ENCODE results near the gene FADS2.

Gene FADS2

GRCh38 chr11:61797263-61797944 is 30.7 kb upstream of the FADS2 start:
- DNase-seq = peak; percentile 72

GRCh38 chr11:61799665-61800284 is 28.3 kb upstream of the FADS2 start:
- DNase-seq = no peak

- no peak for DNase-seq
These were observed 27.5 kb upstream of the FADS2 start for GRCh38 chr11:61800331-61801281.

- DNase-seq = no peak
These were observed 25.5 kb upstream of the FADS2 start for GRCh38 chr11:61802605-61803004.

- no peak for DNase-seq
These were observed 24.0 kb upstream of the FADS2 start for GRCh38 chr11:61803889-61804647.

- DNase-seq = no peak
These were observed 23.0 kb upstream of the FADS2 start for GRCh38 chr11:61805146-61805545.

- DNase-seq = no peak
These were observed 21.3 kb upstream of the FADS2 start for GRCh38 chr11:61806785-61807184.

- no peak for DNase-seq
These were observed 17.4 kb upstream of the FADS2 start for GRCh38 chr11:61810671-61811175.

- DNase-seq = no peak
These were observed 16.3 kb upstream of the FADS2 start for GRCh38 chr11:61811831-61812230.

GRCh38 chr11:61812736-61813411 is 15.2 kb upstream of the FADS2 start:
- no peak for DNase-seq

- DNase-seq = peak; percentile 55
These were observed 13.7 kb upstream of the FADS2 start for GRCh38 chr11:61814247-61814957.

- DNase-seq = peak; percentile 94
These were observed 12.9 kb upstream of the FADS2 start for GRCh38 chr11:61814958-61815789.

GRCh38 chr11:61815790-61816735 is 12.0 kb upstream of the FADS2 start:
- peak; percentile 71 for DNase-seq

GRCh38 chr11:61816736-61817455 is 11.2 kb upstream of the FADS2 start, which contains the start of gene FADS1:
Gene FADS1, minus strand, starts transcription at chr11:61817003. Its CDS starts 74 bp downstream, at chr11:61816929.
- peak; percentile 96 for DNase-seq

- DNase-seq = no peak
These were observed 10.5 kb upstream of the FADS2 start for GRCh38 chr11:61817471-61818202.

GRCh38 chr11:61820174-61820573 is 7.9 kb upstream of the FADS2 start:
- no peak for DNase-seq

GRCh38 chr11:61826930-61827570 is 1.1 kb upstream of the FADS2 start:
- no peak for DNase-seq

Data from activated CD4-positive, alpha-beta T cell treated with anti-CD3 and anti-CD28 coated beads, Interleukin-2, amount 50 U/mL, for 16 hours (primary cell).